Gastrocnemius medialis (tissue), 4 donors: ENCODE results near the gene CTTNBP2NL. TPM values are rescaled to one million over a fixed set of nuclear protein-coding genes. Genes with fewer than 3 reads are reported as not detected.

Experiments used
- ATAC-seq, 2 donors: fragments of 150-250 bp; one replicate each; pipeline ENCODE4 v1.9.1; 2016
- DNase-seq, 2 donors: peaks; one replicate each; pipeline ENCODE4 v3.0.0-alpha.2; 2019
- H3K27ac ChIP-seq, 4 donors: fragments of 200-600 bp; sonication (generic); 1 replicate in 1 of 4; 2 replicates in 3 of 4; pipeline ENCODE4 v1.5.1; 2016 to 2018; ENCODE audit warnings: mild to moderate bottlenecking in 2 of 4, moderate library complexity in 1 of 4
- H3K27me3 ChIP-seq, 3 donors: fragments of 200-600 bp; sonication (generic) in 2 of 3; 1 replicate in 1 of 3; 2 replicates in 2 of 3; pipeline versions ENCODE4 v1.5.1 to v1.6.0; 2016 to 2019; ENCODE audit warnings: mild to moderate bottlenecking in 1 of 3, moderate library complexity in 1 of 3
- H3K36me3 ChIP-seq, 2 donors: fragments of 200-600 bp; sonication (generic) in 1 of 2; one replicate each; pipeline ENCODE4 v1.5.1; 2017 to 2018
- H3K4me1 ChIP-seq, 2 donors: fragments of 200-600 bp; sonication (generic) in 1 of 2; one replicate each; pipeline ENCODE4 v1.5.1; 2016 to 2017; ENCODE audit warnings: mild to moderate bottlenecking in 2 of 2
- H3K4me3 ChIP-seq, 4 donors: fragments of 200-600 bp; sonication (generic) in 3 of 4; 1 replicate in 1 of 4; 2 replicates in 3 of 4; pipeline ENCODE4 v1.5.1; 2016 to 2019; ENCODE audit warnings: mild to moderate bottlenecking in 2 of 4
- H3K9me3 ChIP-seq, 3 donors: fragments of 200-600 bp; sonication (generic) in 2 of 3; 1 replicate in 1 of 3; 2 replicates in 2 of 3; pipeline ENCODE4 v1.5.1; 2016 to 2019
- CTCF ChIP-seq, 5 experiments: fragments of 450-650 bp in 3 of 5; fragments of 200-600 bp in 2 of 5; sonication (generic) in 2 of 5; IDR thresholded peaks in 4 of 5; conservative IDR thresholded peaks in 1 of 5; 1 replicate in 4 of 5; 2 replicates in 1 of 5; pipeline ENCODE4 v1.5.1; 2016 to 2019; ENCODE audit warnings: antibody characterized with exemption in 5 of 5, mild to moderate bottlenecking in 3 of 5, moderate library complexity in 3 of 5
- POLR2A ChIP-seq, 2 donors: fragments of 450-650 bp; IDR thresholded peaks; one replicate each; pipeline ENCODE4 v1.6.1; 2017; ENCODE audit warnings: antibody characterized with exemption in 2 of 2, mild to moderate bottlenecking in 2 of 2, moderate library complexity in 2 of 2
- in situ Hi-C, 4 donors: fragments of 200-750 bp; cut with MboI; loops; one replicate each; pipeline versions ENCODE4 v1.15.0 to v1.8.0; 2017; ENCODE audit warnings: low sequenced_read_pairs in 4 of 4
- intact Hi-C: fragments of 100-400 bp; cut with DNase I; formaldehyde crosslinking; loops from one replicate; pipeline ENCODE4 v1.15.1; 2023; ENCODE audit warnings: low total_unique reads
- total RNA-seq, 4 donors: library from RNA; depleted of rRNA; stranded (reverse); fragments of >200 nt; gene quantifications; one replicate each; pipeline versions ENCODE4 v1.1.0 to v1.2.3, GENCODE V29; 2016

The CTTNBP2NL gene
- total RNA-seq, 4 donors from 2014 or later, result 2.6 to 7.2 (median 3.9) TPM

- intact Hi-C loops (no loop called here), in situ Hi-C loops (no loop called here)
- H3K27me3 ChIP-seq, result peaks cover 19 to 38% (median 35%) of the 10 kb centered on the region in 3 donors
- no peaks in the 10 kb centered on the region for H3K9me3 ChIP-seq
- H3K36me3 ChIP-seq, result no peaks in the 10 kb centered on the region
- H3K4me3 ChIP-seq, result no peak overlapping the region
- H3K4me1 ChIP-seq, result peaks cover 4 to 17% of the 10 kb centered on the region in 2 donors
- DNase-seq, result no peak
- no peak for ATAC-seq
- no peak overlapping the region for H3K27ac ChIP-seq
- TF ChIP-seq POLR2A (IDR thresholded peaks at IDR 0.05) (no peak), CTCF (IDR thresholded peaks at IDR 0.05 in 4 of 5, conservative IDR thresholded peaks at IDR 0.05 in 1 of 5) (no peak)
Measured at GRCh38 chr1:112504001-112504660, 108.1 kb downstream of the CTTNBP2NL start.

GRCh38 chr1:112504661-112505399 lies 108.8 kb downstream of the CTTNBP2NL start:
- DNase-seq (no peak), ATAC-seq (no peak)
- in situ Hi-C loops (no loop called here), intact Hi-C loops (no loop called here)
- TF ChIP-seq CTCF (IDR thresholded peaks at IDR 0.05 in 4 of 5, conservative IDR thresholded peaks at IDR 0.05 in 1 of 5) (no peak), POLR2A (IDR thresholded peaks at IDR 0.05) (no peak)
- Histone ChIP-seq H3K27me3 (peaks cover 26 to 45% (median 42%) of the 10 kb centered on the region in 3 donors), H3K9me3 (no peaks in the 10 kb centered on the region), H3K4me1 (peaks cover 4 to 17% of the 10 kb centered on the region in 2 donors), H3K36me3 (no peaks in the 10 kb centered on the region), H3K27ac (no peak overlapping the region), H3K4me3 (no peak overlapping the region)

GRCh38 chr1:112505400-112505785 lies 109.4 kb downstream of the CTTNBP2NL start:
- ATAC-seq (no peak), DNase-seq (no peak)
- intact Hi-C loops (no loop called here), in situ Hi-C loops (no loop called here)
- no peak for TF ChIP-seq CTCF (IDR thresholded peaks at IDR 0.05 in 4 of 5, conservative IDR thresholded peaks at IDR 0.05 in 1 of 5)
- no peak for TF ChIP-seq POLR2A (IDR thresholded peaks at IDR 0.05)
- Histone ChIP-seq H3K27ac (no peak overlapping the region), H3K9me3 (no peaks in the 10 kb centered on the region), H3K4me3 (no peak overlapping the region), H3K4me1 (peaks cover 4 to 17% of the 10 kb centered on the region in 2 donors), H3K36me3 (no peaks in the 10 kb centered on the region), H3K27me3 (peaks cover 31 to 49% (median 45%) of the 10 kb centered on the region in 3 donors)

GRCh38 chr1:112505878-112506277 lies 109.9 kb downstream of the CTTNBP2NL start:
- ATAC-seq, result no peak
- H3K9me3 ChIP-seq, result no peaks in the 10 kb centered on the region
- in situ Hi-C loops, result no loop called here
- no peak for TF ChIP-seq POLR2A (IDR thresholded peaks at IDR 0.05)
- no peak for TF ChIP-seq CTCF (IDR thresholded peaks at IDR 0.05 in 4 of 5, conservative IDR thresholded peaks at IDR 0.05 in 1 of 5)
- peaks cover 4 to 17% of the 10 kb centered on the region in 2 donors for H3K4me1 ChIP-seq
- intact Hi-C loops, result no loop called here
- peaks cover 33 to 49% (median 45%) of the 10 kb centered on the region in 3 donors for H3K27me3 ChIP-seq
- H3K36me3 ChIP-seq, result no peaks in the 10 kb centered on the region
- no peak overlapping the region for H3K4me3 ChIP-seq
- H3K27ac ChIP-seq, result no peak overlapping the region
- DNase-seq, result no peak
